Activated T-helper 2 cell treated with anti-CD3 and anti-CD28 coated beads, Interferon-gamma antibody, Interleukin-2, Interleukin-4, amounts not matched to agents 10 μg/mL and 5 μg/mL and 100 μg/mL, durations not matched to agents 14 hours and 24 hours and 36 hours (primary cell): ENCODE data around the gene MTOR. TPM values are rescaled to one million over a fixed set of nuclear protein-coding genes. Genes with fewer than 3 reads are reported as not detected.

Experiments
- DNase-seq: peaks from one replicate; pipeline ENCODE4 v3.0.0; 2021; ENCODE audit warnings: low spot score
- H3K27ac Mint-ChIP-seq: one replicate; pipeline ENCODE4 v1.8.0; 2021; ENCODE audit warnings: mixed read lengths
- H3K27me3 Mint-ChIP-seq: one replicate; pipeline ENCODE4 v1.8.0; 2021; ENCODE audit warnings: low read depth, mixed read lengths
- H3K36me3 Mint-ChIP-seq: one replicate; pipeline ENCODE4 v1.8.0; 2021; ENCODE audit warnings: low read depth, mixed read lengths
- H3K4me1 Mint-ChIP-seq: one replicate; pipeline ENCODE4 v1.8.0; 2021; ENCODE audit warnings: low read depth, mixed read lengths
- H3K4me3 Mint-ChIP-seq: one replicate; pipeline ENCODE4 v1.8.0; 2021; ENCODE audit warnings: low read depth, mild to moderate bottlenecking, moderate library complexity, mixed read lengths
- H3K9me3 Mint-ChIP-seq: one replicate; pipeline ENCODE4 v1.8.0; 2021; ENCODE audit warnings: mixed read lengths
- intact Hi-C: fragments of 100-400 bp; cut with micrococcal nuclease; formaldehyde crosslinking; loops from one replicate; pipeline ENCODE4 v1.15.1; 2023
- total RNA-seq: library from RNA; stranded (reverse); gene quantifications from 2 replicates; pipeline ENCODE4 v1.2.3, GENCODE V29; 2022

The MTOR gene
- total RNA-seq, 1 donor from 2014 or later = 44.5 TPM

DNA sequence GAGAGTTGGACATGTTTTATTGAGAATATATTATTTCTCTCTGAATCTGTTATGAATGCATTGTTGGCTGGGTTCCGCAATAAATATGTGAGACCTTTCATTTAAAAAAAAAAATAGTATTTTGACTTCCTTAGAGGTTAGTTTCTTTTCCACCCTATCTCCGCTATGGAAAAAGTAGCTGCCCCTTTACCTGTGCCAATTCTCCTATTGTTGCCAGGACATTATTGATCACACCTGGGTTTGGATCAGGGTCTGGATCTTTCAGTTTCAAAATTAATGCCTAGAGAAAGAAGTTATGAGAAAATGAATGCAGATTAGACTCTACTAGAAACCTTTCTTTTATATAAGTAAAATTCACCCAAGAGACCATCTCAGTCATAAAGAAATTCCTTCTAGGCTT lies 29.1 kb downstream of the MTOR start:
- intact Hi-C loops = no loop called here
- H3K27ac Mint-ChIP-seq = no peak overlapping the region
- H3K4me1 Mint-ChIP-seq = peaks cover 5% of the 10 kb centered on the region
- H3K9me3 Mint-ChIP-seq = no peaks in the 10 kb centered on the region
- DNase-seq = no peak
- H3K36me3 Mint-ChIP-seq = peaks cover 71% of the 10 kb centered on the region
- no peak overlapping the region for H3K4me3 Mint-ChIP-seq
- no peaks in the 10 kb centered on the region for H3K27me3 Mint-ChIP-seq

DNA sequence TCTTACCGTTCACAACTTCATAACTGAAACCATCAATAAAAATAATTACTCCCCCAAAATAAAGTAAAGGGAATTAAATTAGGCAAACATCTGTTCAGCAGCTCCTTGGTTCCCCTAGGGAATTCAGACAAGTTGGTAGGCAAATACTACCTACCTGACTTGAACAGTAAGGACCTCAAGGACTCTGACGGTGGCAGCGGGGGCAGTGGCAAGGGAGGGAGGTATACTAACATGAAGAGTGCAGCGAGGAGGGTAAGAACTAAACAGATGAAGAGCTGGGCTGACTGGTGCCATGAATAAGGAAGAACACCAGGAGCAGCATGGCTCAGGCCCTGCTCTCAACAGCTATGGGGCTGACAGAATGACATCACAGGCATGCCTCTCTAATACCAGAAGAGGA lies 33.1 kb downstream of the MTOR start:
- Mint-ChIP-seq H3K36me3 (peaks cover 72% of the 10 kb centered on the region), H3K9me3 (no peaks in the 10 kb centered on the region), H3K27ac (no peak overlapping the region), H3K27me3 (no peaks in the 10 kb centered on the region), H3K4me1 (peaks cover 9% of the 10 kb centered on the region), H3K4me3 (no peak overlapping the region)
- DNase-seq = no peak
- intact Hi-C loops = no loop called here

- H3K36me3 Mint-ChIP-seq = peaks cover 65% of the 10 kb centered on the region
- H3K9me3 Mint-ChIP-seq = no peaks in the 10 kb centered on the region
- peak overlapping the region; percentile 56 for H3K27ac Mint-ChIP-seq
- no peak for DNase-seq
- no peak overlapping the region for H3K4me3 Mint-ChIP-seq
- intact Hi-C loops = no loop called here
- H3K27me3 Mint-ChIP-seq = no peaks in the 10 kb centered on the region
- peaks cover 9% of the 10 kb centered on the region for H3K4me1 Mint-ChIP-seq
Observed at GRCh38 chr1:11227106-11228077, 35.0 kb downstream of the MTOR start.

DNA sequence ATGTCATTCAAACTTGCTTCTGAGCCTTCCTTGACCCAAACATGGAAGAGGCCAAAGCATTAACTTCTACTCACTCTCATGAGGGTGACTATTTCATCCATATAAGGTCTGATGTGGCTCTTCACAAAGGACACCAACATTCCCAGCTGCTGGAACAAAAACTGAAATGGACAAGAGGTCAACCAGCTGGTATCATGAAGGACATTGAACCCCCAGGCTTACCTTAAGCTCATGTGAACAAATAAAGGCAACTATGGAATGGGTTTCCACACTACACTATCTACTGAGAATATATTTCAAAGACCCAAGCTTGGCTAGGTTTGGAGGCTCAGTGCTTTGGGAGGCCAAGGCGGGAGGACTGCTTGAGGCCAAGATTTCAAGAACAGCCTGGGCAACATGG lies 46.3 kb downstream of the MTOR start:
- H3K4me3 Mint-ChIP-seq = no peak overlapping the region
- DNase-seq = no peak
- no peaks in the 10 kb centered on the region for H3K9me3 Mint-ChIP-seq
- intact Hi-C loops = no loop called here
- H3K36me3 Mint-ChIP-seq = peaks cover 61% of the 10 kb centered on the region
- no peaks in the 10 kb centered on the region for H3K4me1 Mint-ChIP-seq
- H3K27ac Mint-ChIP-seq = no peak overlapping the region
- H3K27me3 Mint-ChIP-seq = no peaks in the 10 kb centered on the region

DNA sequence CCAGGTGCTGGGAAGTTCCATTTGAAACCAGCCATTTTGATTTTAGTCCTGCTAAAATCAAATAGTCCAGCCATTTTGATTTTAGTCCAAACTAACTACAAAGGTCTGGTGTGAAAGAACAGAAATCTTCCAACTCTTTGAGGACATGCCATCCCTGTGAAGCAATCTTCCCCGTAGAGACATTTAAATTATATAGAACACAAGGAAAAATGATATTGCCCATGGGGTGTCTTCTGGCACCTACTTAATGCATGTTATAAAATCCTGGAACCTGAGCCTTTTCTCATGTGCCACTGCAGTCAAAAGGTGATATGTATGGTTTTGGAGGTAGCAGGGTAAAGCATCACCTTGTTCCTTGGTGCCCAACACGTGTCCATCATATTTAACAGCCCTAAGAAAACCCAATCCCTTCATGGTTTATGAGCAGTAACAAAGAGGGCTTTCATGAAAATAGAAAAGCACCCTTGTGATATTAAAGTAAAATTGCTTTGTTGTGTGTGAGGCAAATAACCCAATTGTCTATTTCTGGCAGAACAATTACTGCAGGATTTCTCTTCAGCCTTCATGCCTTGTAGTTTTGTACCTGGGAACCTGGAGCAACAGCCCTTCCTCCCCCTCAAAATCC lies 46.9 kb downstream of the MTOR start:
- Mint-ChIP-seq H3K4me3 (no peak overlapping the region), H3K27me3 (no peaks in the 10 kb centered on the region), H3K4me1 (no peaks in the 10 kb centered on the region), H3K27ac (no peak overlapping the region), H3K9me3 (no peaks in the 10 kb centered on the region), H3K36me3 (peaks cover 65% of the 10 kb centered on the region)
- no peak for DNase-seq
- intact Hi-C loops = no loop called here

- no peaks in the 10 kb centered on the region for H3K27me3 Mint-ChIP-seq
- DNase-seq = no peak
- intact Hi-C loops = no loop called here
- peaks cover 67% of the 10 kb centered on the region for H3K36me3 Mint-ChIP-seq
- no peaks in the 10 kb centered on the region for H3K9me3 Mint-ChIP-seq
- no peak overlapping the region for H3K27ac Mint-ChIP-seq
- H3K4me3 Mint-ChIP-seq = no peak overlapping the region
- no peaks in the 10 kb centered on the region for H3K4me1 Mint-ChIP-seq
Observed at GRCh38 chr1:11214698-11215380, 47.5 kb downstream of the MTOR start.

GRCh38 chr1:11211925-11212587 lies 50.3 kb downstream of the MTOR start:
- no peak for DNase-seq
- H3K36me3 Mint-ChIP-seq = peaks cover 65% of the 10 kb centered on the region
- no peaks in the 10 kb centered on the region for H3K9me3 Mint-ChIP-seq
- intact Hi-C loops = no loop called here
- no peaks in the 10 kb centered on the region for H3K4me1 Mint-ChIP-seq
- no peaks in the 10 kb centered on the region for H3K27me3 Mint-ChIP-seq
- H3K4me3 Mint-ChIP-seq = no peak overlapping the region
- H3K27ac Mint-ChIP-seq = no peak overlapping the region

DNA sequence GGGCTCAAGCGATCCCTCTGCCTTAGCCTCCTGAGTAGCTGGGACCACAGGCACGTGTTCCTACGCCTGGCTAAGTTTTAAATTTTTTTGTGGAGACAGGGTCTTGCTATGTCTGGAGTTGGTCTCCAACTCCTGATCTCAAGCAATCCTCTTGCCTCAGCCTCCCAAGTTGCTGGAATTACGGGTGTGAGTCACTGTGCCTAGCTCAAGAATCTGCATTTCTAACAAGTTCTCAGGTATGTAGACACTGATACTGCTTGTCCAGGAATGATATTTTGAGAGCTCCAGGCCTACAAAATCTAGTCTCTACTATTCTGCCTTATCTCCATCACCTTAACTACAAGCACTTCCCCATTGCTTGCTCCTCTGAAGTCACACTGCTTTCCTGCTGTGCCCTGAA lies 50.9 kb downstream of the MTOR start:
- Mint-ChIP-seq H3K27me3 (no peaks in the 10 kb centered on the region), H3K36me3 (peaks cover 68% of the 10 kb centered on the region), H3K9me3 (no peaks in the 10 kb centered on the region), H3K27ac (no peak overlapping the region), H3K4me3 (no peak overlapping the region), H3K4me1 (no peaks in the 10 kb centered on the region)
- DNase-seq = no peak
- intact Hi-C loops = no loop called here

DNA sequence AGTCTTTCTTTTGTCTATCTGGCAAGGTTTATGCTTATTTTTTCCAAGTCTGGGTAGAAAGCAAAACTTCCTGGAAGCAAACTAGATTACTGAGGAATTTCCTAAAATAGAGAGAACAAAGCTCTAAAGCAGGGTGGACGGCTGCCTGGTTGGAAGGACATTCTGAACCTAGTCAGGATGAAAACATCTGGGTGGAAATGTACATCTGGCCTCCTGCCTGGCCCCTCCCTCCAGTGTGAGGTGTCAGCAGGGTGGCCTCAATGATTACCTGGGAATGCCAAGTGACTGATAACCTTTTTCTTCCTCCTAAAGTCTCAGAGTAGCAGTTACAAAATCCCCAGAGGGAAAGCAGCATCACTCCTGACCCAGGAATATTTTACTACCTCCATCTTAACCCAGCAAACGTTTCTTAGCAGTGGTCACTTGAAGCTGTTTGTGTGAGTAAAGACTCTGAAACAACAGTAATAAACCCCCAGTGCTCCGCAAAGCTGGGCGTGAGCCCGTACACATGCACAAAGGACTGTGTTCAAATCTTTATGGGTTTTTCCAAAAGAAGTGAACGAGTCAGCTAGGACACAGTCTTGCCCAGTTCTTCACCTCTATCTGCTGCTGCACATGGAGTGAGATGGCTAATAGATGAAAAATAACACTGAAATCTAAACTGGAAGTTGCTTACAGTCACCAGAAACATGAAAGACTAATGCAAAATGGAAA lies 54.3 kb downstream of the MTOR start:
- intact Hi-C loops = no loop called here
- Mint-ChIP-seq H3K9me3 (no peaks in the 10 kb centered on the region), H3K36me3 (peaks cover 59% of the 10 kb centered on the region), H3K4me1 (no peaks in the 10 kb centered on the region), H3K27ac (no peak overlapping the region), H3K27me3 (no peaks in the 10 kb centered on the region), H3K4me3 (no peak overlapping the region)
- DNase-seq = no peak

GRCh38 chr1:11204396-11205190 lies 57.8 kb downstream of the MTOR start:
- H3K27me3 Mint-ChIP-seq = no peaks in the 10 kb centered on the region
- H3K36me3 Mint-ChIP-seq = peaks cover 33% of the 10 kb centered on the region
- H3K27ac Mint-ChIP-seq = no peak overlapping the region
- H3K4me1 Mint-ChIP-seq = no peaks in the 10 kb centered on the region
- H3K9me3 Mint-ChIP-seq = no peaks in the 10 kb centered on the region
- no peak for DNase-seq
- intact Hi-C loops = no loop called here
- no peak overlapping the region for H3K4me3 Mint-ChIP-seq

DNA sequence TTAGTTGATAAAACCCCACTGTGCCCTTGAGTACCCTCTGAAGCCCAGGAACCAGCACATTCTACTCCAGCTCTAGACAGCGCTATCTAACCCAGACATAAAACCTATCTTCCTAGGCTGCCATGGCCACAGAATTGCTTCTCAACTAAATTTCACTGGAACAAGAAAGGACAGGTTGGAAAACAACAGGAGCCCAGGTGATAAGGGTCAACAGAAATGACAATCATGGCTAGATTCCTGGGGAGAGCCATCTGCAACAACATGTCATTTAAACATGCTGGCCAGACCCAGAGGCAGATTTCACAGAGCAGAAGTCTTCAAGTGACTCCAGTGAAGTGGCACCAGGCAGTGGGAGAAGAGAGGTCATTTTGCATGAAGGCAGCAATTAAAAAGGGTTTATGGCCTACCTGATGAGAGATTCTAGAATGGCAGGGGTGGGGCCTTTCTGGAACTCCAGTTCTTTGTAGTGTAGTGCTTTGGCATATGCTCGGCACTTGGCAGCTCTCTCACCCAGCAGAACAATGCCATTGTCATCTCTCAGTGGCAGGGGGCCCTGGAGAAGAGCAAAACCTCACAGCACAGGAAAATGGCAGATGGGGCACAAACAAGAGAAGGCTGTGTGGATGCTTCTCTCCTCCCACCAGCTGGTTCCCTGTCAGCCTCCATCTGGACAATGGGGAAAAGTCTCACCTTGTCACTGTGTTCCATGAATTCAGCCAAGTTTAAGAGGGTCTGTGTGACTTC lies 63.3 kb downstream of the MTOR start:
- no peak for DNase-seq
- intact Hi-C loops = no loop called here
- no peaks in the 10 kb centered on the region for H3K4me1 Mint-ChIP-seq
- no peaks in the 10 kb centered on the region for H3K27me3 Mint-ChIP-seq
- peaks cover 50% of the 10 kb centered on the region for H3K36me3 Mint-ChIP-seq
- no peak overlapping the region for H3K27ac Mint-ChIP-seq
- no peak overlapping the region for H3K4me3 Mint-ChIP-seq
- H3K9me3 Mint-ChIP-seq = no peaks in the 10 kb centered on the region
